B cell (primary cell): Measurements from ENCODE around the gene CIT.

ENCODE experiments used
- CTCF ChIP-seq: fragments of 200-600 bp; IDR thresholded peaks from one replicate; pipeline ENCODE4 v1.8.0; 2022; ENCODE audit warnings: antibody characterized with exemption, mild to moderate bottlenecking
- EZH2 ChIP-seq: IDR thresholded peaks from 2 replicates; pipeline ENCODE4 v1.6.1; 2012; ENCODE audit warnings: borderline replicate concordance, low read depth, mild to moderate bottlenecking, moderate library complexity, low read length; ENCODE audit not compliant: insufficient read depth, poor library complexity, severe bottlenecking

GRCh38 chr12:119674560-119674959, 202.6 kb downstream of the CIT start:
- TF ChIP-seq CTCF (no peak), EZH2 (no peak)
